Esophagus squamous epithelium (tissue), 5 donors: ENCODE measurements around the gene DIS3L2. TPM values are rescaled to one million over a fixed set of nuclear protein-coding genes. Genes with fewer than 3 reads are reported as not detected.
"Not testable (repeated sequence)": the region's sequence is repeated elsewhere in the genome, so short reads cannot be mapped to it uniquely, and the experiment has no call there.

Experiments used
- DNase-seq: peaks from one replicate; lab custom pipeline; 2025; lab: John Stamatoyannopoulos, UW
- H3K27ac ChIP-seq, 4 donors: fragments of 200-600 bp; sonication (generic); one replicate each; pipeline ENCODE4 v1.5.1; 2016 to 2019; ENCODE audit warnings: mild to moderate bottlenecking in 1 of 4
- H3K27me3 ChIP-seq, 4 donors: fragments of 200-600 bp; sonication (generic); 1 replicate in 3 of 4; 2 replicates in 1 of 4; pipeline versions ENCODE4 v1.5.1 to v1.6.0; 2017 to 2021; ENCODE audit warnings: antibody characterized with exemption in 1 of 4
- H3K36me3 ChIP-seq, 3 donors: fragments of 200-600 bp; sonication (generic); one replicate each; pipeline ENCODE4 v1.5.1; 2016 to 2019
- H3K4me1 ChIP-seq, 3 donors: fragments of 200-600 bp; sonication (generic); one replicate each; pipeline ENCODE4 v1.5.1; 2017 to 2019
- H3K4me3 ChIP-seq, 4 donors: fragments of 200-600 bp; sonication (generic); 1 replicate in 3 of 4; 2 replicates in 1 of 4; pipeline ENCODE4 v1.5.1; 2016 to 2019; ENCODE audit warnings: mild to moderate bottlenecking in 2 of 4, moderate library complexity in 1 of 4
- H3K9me3 ChIP-seq, 3 donors: fragments of 200-600 bp; sonication (generic); one replicate each; pipeline ENCODE4 v1.5.1; 2016 to 2019
- POLR2A ChIP-seq, 4 donors: fragments of 450-650 bp; IDR thresholded peaks; one replicate each; pipeline ENCODE4 v1.6.1; 2017; ENCODE audit warnings: antibody characterized with exemption in 4 of 4, mild to moderate bottlenecking in 4 of 4, moderate library complexity in 3 of 4
- WGBS, 2 donors: methylation state at CpG; one replicate each; pipeline ENCODE4 v1.1.5; 2018; 5-methylcytosine and 5-hydroxymethylcytosine counted together
- intact Hi-C: fragments of 100-400 bp; cut with DNase I; formaldehyde crosslinking; loops from one replicate; pipeline ENCODE4 v1.15.0; 2022
- total RNA-seq, 4 donors: library from RNA; depleted of rRNA; stranded (reverse); fragments of >200 nt; gene quantifications; one replicate each; pipeline ENCODE4 v1.1.0, GENCODE V29; 2016
- TF ChIP-seq, protein P1 (sequence below), 6 experiments: fragments of 450-650 bp in 4 of 6; fragments of 200-600 bp in 2 of 6; sonication (generic) in 2 of 6; IDR thresholded peaks; one replicate each; pipeline ENCODE4 v1.5.1; 2016 to 2019; ENCODE audit warnings: antibody characterized with exemption in 6 of 6, mild to moderate bottlenecking in 4 of 6, moderate library complexity in 4 of 6
- donor health status: DM: yes; HTN: yes; CAD: no.

The DIS3L2 gene
- total RNA-seq, 4 donors from 2014 or later, result 14.5 to 42.8 (median 32.4) TPM

DNA sequence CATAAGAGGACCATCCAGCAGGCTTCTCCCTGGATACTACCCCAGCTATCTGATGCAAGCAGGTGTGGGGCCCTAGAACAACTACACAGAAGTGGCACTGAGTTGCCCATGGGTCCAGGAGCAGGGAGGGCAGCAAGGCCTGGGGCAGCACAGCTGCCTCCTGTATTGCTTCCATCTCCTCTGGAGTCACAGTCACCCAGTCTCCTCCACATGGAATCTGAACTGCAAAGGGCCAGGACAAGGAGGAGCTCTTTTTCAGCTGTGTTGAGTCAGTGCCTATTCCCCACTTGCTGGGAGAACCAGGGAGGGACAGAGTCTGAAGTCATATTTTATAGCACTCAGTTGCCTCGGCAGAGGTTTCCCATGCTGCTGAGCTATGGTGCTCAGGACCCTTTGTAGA is 349.2 kb downstream of the DIS3L2 start:
- Histone ChIP-seq H3K4me1 (peaks cover 18 to 60% (median 20%) of the 10 kb centered on the region in 3 donors), H3K27me3 (no peaks in the 10 kb centered on the region), H3K9me3 (peaks cover 0 to 10% (median 0%) of the 10 kb centered on the region in 3 donors), H3K36me3 (peaks cover 0 to 26% (median 0%) of the 10 kb centered on the region in 3 donors), H3K4me3 (no peak overlapping the region), H3K27ac (peak overlapping the region; percentile 2 to 65 (median 25))
- DNase-seq, result no peak
- WGBS, 2 donors, result 64% methylated on average over 1 of the region's 1 CpG; no CpG with 5 or more reads in 1 of the 2 donors
- no peak for TF ChIP-seq POLR2A (IDR thresholded peaks at IDR 0.05)
- intact Hi-C loops, result no loop called here

DNA sequence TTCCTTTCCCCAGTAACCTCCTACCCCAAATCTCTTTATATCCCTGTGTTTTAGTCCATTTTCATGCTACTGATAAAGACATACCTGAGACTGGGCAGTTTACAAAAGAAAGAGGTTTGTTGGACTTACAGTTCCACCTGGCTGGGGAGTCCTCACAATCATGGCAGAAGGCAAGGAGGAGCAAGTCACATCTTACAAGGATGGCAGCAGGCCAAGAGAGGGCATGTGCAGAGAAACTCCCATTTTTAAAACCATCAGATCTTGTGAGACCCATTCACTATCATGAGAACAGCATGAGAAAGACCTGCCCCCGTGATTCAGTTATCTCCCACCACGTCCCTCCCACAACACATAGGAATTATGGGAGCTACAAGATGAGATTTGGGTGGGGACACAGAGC is 352.1 kb downstream of the DIS3L2 start:
- DNase-seq, H3K4me3 ChIP-seq, intact Hi-C loops, H3K27ac ChIP-seq, H3K27me3 ChIP-seq: not testable (repeated sequence)
- H3K4me1 ChIP-seq, result peaks cover 27 to 76% (median 32%) of the 10 kb centered on the region in 3 donors
- 100% methylated on average over 2 of the region's 2 CpGs for WGBS, 2 donors
- peaks cover 0 to 20% (median 0%) of the 10 kb centered on the region in 3 donors for H3K36me3 ChIP-seq
- H3K9me3 ChIP-seq, result peaks cover 0 to 10% (median 0%) of the 10 kb centered on the region in 3 donors

DNA sequence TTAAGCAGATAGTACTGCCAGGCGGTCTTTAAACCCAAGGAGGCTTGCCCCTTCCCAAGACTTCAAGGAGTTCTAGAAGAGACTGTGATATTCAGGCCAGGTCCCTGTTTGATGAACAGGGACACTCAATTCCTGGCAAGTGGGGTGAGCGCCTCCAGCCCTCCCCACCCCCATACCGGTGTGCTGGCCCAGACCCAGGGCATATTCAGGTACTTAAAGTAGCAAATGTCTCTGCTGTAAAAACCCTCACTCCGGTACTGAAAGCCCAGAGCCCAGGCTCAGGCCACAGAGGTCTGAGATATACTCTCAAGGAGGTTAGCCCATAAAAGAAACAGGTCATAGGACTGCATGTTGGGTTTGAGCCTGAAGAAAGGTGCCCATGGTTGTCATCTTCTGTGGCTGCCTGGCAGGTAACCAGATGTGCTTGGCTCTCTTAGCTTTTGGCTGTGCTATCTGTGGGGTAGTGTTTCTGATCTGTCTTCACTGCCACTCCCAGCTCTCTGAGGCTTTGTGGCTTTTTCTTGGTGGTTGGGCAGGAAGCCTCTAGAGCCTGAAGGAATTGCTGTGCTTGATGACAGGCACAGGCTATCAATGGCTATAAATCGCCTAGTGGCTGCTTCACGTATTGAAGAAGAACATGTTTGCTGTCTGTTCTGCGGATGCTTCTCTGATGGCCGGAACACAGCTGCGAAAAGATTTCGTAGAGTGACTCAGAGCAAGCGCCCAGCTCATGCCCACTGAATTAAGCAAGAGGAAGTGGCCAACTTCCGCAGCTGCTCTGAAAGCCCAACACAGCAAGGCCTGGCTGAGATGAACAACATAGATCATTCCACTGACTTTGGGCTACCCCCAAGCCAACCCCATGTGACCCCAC is 353.8 kb downstream of the DIS3L2 start:
- H3K27ac ChIP-seq, result peak overlapping the region; percentile 72 to 92 (median 83)
- H3K36me3 ChIP-seq, result peaks cover 0 to 24% (median 0%) of the 10 kb centered on the region in 3 donors
- WGBS, 2 donors, result 21 to 55% methylated on average over 4 to 9 of the region's 12 CpGs
- peak overlapping the region in 1 of 4 donors; percentile 13 for H3K4me3 ChIP-seq
- peak; percentile 41 for DNase-seq
- TF ChIP-seq, protein P1, sequence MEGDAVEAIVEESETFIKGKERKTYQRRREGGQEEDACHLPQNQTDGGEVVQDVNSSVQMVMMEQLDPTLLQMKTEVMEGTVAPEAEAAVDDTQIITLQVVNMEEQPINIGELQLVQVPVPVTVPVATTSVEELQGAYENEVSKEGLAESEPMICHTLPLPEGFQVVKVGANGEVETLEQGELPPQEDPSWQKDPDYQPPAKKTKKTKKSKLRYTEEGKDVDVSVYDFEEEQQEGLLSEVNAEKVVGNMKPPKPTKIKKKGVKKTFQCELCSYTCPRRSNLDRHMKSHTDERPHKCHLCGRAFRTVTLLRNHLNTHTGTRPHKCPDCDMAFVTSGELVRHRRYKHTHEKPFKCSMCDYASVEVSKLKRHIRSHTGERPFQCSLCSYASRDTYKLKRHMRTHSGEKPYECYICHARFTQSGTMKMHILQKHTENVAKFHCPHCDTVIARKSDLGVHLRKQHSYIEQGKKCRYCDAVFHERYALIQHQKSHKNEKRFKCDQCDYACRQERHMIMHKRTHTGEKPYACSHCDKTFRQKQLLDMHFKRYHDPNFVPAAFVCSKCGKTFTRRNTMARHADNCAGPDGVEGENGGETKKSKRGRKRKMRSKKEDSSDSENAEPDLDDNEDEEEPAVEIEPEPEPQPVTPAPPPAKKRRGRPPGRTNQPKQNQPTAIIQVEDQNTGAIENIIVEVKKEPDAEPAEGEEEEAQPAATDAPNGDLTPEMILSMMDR (IDR thresholded peaks at IDR 0.05), result peak in 5 of 6 experiments; percentile 16 to 69 (median 48)
- TF ChIP-seq POLR2A (IDR thresholded peaks at IDR 0.05), result no peak
- H3K4me1 ChIP-seq, result peaks cover 24 to 61% (median 26%) of the 10 kb centered on the region in 3 donors
- intact Hi-C loops, result no loop called here
- H3K9me3 ChIP-seq, result peaks cover 0 to 10% (median 0%) of the 10 kb centered on the region in 3 donors
- no peaks in the 10 kb centered on the region for H3K27me3 ChIP-seq

DNA sequence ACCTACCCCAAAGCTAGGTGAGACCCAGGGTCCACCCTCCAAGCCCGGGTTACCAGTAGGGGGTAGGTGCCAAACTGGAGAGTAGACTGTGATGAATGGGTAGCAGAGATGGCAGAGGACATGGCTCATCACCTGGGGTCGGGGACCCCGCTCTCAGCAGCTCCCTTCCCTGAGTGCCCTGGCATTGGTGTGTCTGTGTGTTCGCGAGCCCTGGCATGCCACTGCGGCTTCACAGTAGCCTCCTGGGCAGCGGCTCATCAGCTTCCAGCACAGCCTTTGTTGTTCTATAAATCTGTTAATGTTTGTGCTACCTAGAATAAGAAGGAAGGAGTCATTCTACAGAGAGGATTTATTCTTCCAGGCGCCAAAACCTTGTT is 354.4 kb downstream of the DIS3L2 start:
- no peak for DNase-seq
- peak overlapping the region in 1 of 4 donors; percentile 13 for H3K4me3 ChIP-seq

DNA sequence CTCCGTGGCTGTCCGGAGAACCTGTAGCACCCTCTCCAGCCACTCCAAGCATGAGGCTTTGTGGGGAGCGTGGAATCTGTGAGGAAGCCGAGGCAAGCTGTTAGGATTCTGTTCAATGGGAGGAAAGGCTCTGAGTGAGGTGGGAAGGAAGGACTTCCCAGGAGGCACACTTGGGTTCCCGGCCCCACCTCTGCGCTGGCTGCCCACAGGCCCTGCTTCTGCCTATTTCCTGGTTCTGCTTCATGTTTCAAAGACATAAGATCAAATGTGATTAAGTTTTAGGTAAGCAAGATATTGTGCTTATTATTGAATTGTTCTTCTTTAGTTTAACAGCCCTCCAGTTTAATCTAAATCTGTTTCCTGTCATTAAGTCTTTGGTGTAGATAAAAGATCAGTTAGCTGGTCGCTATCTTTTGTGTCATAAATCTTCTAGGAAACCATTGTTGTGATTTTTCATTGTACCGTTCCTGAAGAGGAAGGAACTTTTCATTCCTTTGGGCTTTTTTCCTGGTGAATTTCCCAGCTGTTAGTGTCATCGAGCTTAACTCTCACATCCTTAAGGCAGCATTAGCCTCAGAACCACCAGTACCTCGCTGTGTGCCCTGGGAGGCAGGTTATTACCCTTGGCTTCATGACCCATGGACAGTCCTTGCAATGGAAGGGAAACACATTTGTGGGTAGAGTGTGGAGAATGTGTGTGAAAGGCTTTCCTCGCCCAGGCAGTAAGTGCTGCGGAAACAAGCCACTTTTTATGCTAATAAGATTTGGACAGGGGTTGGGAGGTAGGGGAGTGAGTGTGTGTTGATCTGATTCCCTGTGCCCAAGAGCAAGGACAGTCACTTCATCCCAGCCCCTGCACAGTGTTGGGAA is 355.2 kb downstream of the DIS3L2 start:
- Histone ChIP-seq H3K9me3 (peaks cover 0 to 10% (median 0%) of the 10 kb centered on the region in 3 donors), H3K4me3 (no peak overlapping the region), H3K27ac (peak overlapping the region; percentile 72 to 92 (median 83)), H3K36me3 (peaks cover 0 to 18% (median 0%) of the 10 kb centered on the region in 3 donors), H3K4me1 (peaks cover 20 to 58% (median 26%) of the 10 kb centered on the region in 3 donors), H3K27me3 (no peaks in the 10 kb centered on the region)
- no peak for TF ChIP-seq POLR2A (IDR thresholded peaks at IDR 0.05)
- WGBS, 2 donors, result 49 to 55% methylated on average over 8 of the region's 12 CpGs
- intact Hi-C loops, result no loop called here
- DNase-seq, result no peak

More for the DNA sequence above, 354.4 kb downstream of the DIS3L2 start:
- WGBS, 2 donors, result 27 to 41% methylated on average over 2 to 7 of the region's 8 CpGs
- Histone ChIP-seq H3K36me3 (peaks cover 0 to 18% (median 0%) of the 10 kb centered on the region in 3 donors), H3K4me1 (peaks cover 19 to 57% (median 26%) of the 10 kb centered on the region in 3 donors), H3K9me3 (peaks cover 0 to 10% (median 0%) of the 10 kb centered on the region in 3 donors), H3K27me3 (no peaks in the 10 kb centered on the region), H3K27ac (peak overlapping the region; percentile 72 to 92 (median 83))
- no peak for TF ChIP-seq POLR2A (IDR thresholded peaks at IDR 0.05)
- TF ChIP-seq, protein P1 (IDR thresholded peaks at IDR 0.05), result no peak
- intact Hi-C loops, result no loop called here

DNA sequence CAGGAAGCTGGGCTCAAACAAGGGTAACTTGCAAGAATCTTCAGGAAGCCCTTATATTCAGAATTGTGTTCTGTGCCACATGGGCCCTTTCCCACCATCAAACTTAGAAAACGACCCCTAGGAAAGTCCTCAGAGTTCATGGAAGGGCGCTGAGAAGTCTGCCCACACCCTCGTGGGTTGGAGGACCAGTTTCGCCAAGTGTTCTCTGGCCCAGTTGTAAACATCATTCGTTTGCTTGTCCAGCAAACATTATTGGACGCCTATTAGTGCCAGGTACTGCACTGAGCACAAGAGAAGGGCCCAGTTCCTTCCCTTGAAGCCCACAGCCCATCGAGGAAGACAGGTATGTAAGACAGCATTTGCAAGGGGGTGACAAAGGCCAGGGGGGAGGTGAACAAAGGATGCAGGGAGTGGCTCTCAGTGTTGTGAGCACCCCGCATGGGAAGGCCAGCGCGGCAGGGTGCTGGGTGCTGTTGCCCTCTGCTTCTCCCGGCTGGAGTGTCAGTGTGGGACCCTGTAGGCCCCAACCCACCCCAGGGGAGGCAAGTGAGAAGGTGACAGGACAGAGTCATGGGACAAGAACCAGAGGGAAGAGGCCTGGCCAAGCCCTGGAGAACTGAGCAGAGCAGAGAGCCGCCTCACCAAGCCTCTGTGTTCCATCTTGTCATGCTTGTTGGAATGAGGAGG is 356.8 kb downstream of the DIS3L2 start:
- Histone ChIP-seq H3K4me3 (no peak overlapping the region), H3K9me3 (peaks cover 0 to 3% (median 0%) of the 10 kb centered on the region in 3 donors), H3K27me3 (no peaks in the 10 kb centered on the region), H3K36me3 (peaks cover 0 to 18% (median 0%) of the 10 kb centered on the region in 3 donors), H3K4me1 (peaks cover 34 to 74% (median 38%) of the 10 kb centered on the region in 3 donors), H3K27ac (peak overlapping the region in 1 of 4 donors; percentile 11)
- no peak for DNase-seq
- WGBS, 2 donors, result 88 to 93% methylated on average over 5 to 9 of the region's 12 CpGs
- intact Hi-C loops, result no loop called here
- TF ChIP-seq POLR2A (IDR thresholded peaks at IDR 0.05), result no peak
- TF ChIP-seq, protein P1 (IDR thresholded peaks at IDR 0.05), result no peak
